Esophagus muscularis mucosa (tissue), 4 donors: Measurements from ENCODE around the gene PRKAG2.

Source experiments
- CTCF ChIP-seq, 3 experiments: fragments of 200-600 bp in 2 of 3; fragments of 450-650 bp in 1 of 3; sonication (generic) in 2 of 3; IDR thresholded peaks; one replicate each; pipeline ENCODE4 v1.5.1; 2017 to 2019; ENCODE audit warnings: antibody characterized with exemption in 3 of 3, mild to moderate bottlenecking in 2 of 3, moderate library complexity in 1 of 3
- EP300 ChIP-seq: sonication (generic); formaldehyde crosslinking; IDR thresholded peaks from one replicate; pipeline ENCODE4 v1.6.1; 2017; ENCODE audit warnings: antibody characterized with exemption
- POLR2A ChIP-seq: fragments of 450-650 bp; IDR thresholded peaks from one replicate; pipeline ENCODE4 v1.6.1; 2017; ENCODE audit warnings: antibody characterized with exemption, moderate library complexity, mild to moderate bottlenecking, low read depth
- POLR2AphosphoS5 ChIP-seq, 2 donors: sonication (generic); formaldehyde crosslinking; IDR thresholded peaks; one replicate each; pipeline ENCODE4 v1.6.1; 2017; ENCODE audit warnings: antibody characterized with exemption in 2 of 2

DNA sequence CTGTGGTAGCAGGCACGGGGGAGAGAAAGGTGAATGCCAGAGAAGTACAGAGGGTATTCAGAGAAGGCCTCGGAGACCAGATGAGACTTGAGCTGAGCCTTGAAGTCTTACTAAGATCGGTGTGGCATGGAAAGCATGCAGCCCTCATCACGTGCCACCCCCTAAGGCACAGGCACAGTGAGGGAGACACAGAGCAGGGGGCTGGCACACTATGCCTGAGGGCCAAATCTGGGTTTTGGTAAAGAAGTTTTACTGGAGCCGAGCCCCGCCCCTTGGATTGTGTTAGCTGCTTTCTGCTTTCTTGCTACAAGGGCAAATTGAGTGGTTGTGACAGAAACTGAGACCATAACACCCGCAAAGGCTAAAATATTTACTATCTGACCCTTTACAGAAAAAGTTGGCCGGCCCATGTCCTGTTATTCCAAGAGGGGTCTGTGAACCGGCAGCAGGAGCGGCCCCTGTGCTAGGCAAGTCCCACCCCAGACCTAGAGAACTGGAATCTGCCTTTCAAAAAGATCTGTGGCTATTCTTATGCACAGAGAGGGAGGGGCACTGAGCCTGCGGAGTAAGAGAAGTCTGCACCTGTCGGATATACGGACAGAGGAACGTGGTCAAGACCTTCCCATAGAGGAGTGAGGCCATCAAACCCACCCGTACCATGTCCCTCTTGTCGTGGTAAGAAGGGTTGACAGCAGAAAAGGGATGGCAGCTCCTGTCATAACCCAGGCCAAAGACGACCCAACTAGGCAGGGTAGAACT is 247.9 kb downstream of the PRKAG2 start:
- TF ChIP-seq CTCF (IDR thresholded peaks at IDR 0.05) (no peak), POLR2A (no peak), EP300 (no peak), POLR2AphosphoS5 (IDR thresholded peaks at IDR 0.05) (peak in 1 of 2 donors; percentile 52)
